Subcutaneous adipose tissue (tissue), 4 donors: Measurements from ENCODE around the gene ZNF512. TPM values are rescaled to one million over a fixed set of nuclear protein-coding genes. Genes with fewer than 3 reads are reported as not detected.

Experiments used
- total RNA-seq, 4 donors: library from RNA; depleted of rRNA; stranded (reverse); fragments of >200 nt; gene quantifications; one replicate each; pipeline ENCODE4 v1.1.0, GENCODE V29; 2016
- TF ChIP-seq, protein P1 (sequence below): fragments of 450-650 bp; IDR thresholded peaks from one replicate; pipeline ENCODE4 v1.5.1; 2016; ENCODE audit warnings: low read depth, mild to moderate bottlenecking, control low read depth, antibody characterized with exemption, moderate library complexity

The ZNF512 gene
- total RNA-seq, 4 donors from 2014 or later: 17.1 to 24.6 (median 21.9) TPM

DNA sequence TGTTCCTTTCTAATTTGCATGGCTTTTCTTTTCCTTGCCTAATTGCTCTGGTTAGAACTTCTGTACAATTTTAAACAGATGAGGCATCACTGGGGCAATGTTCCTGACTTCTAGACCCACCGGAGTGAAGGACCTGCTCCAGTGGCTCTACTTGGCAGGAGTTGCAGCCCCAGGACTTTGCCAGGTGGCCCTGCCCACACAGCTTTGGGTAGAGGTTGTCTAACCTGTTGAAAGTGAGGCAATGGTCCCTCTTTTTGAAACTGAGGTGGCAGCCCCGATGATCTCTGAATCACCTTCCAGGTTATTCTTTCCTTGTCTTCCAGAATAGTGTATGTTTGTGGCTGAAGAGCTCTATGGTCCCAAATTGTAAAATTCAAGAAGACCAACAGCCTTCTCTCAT lies 29.9 kb upstream of the ZNF512 start:
- TF ChIP-seq, protein P1, sequence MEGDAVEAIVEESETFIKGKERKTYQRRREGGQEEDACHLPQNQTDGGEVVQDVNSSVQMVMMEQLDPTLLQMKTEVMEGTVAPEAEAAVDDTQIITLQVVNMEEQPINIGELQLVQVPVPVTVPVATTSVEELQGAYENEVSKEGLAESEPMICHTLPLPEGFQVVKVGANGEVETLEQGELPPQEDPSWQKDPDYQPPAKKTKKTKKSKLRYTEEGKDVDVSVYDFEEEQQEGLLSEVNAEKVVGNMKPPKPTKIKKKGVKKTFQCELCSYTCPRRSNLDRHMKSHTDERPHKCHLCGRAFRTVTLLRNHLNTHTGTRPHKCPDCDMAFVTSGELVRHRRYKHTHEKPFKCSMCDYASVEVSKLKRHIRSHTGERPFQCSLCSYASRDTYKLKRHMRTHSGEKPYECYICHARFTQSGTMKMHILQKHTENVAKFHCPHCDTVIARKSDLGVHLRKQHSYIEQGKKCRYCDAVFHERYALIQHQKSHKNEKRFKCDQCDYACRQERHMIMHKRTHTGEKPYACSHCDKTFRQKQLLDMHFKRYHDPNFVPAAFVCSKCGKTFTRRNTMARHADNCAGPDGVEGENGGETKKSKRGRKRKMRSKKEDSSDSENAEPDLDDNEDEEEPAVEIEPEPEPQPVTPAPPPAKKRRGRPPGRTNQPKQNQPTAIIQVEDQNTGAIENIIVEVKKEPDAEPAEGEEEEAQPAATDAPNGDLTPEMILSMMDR: no peak

GRCh38 chr2:27559228-27559627 lies 23.6 kb upstream of the ZNF512 start:
- TF ChIP-seq, protein P1: no peak

DNA sequence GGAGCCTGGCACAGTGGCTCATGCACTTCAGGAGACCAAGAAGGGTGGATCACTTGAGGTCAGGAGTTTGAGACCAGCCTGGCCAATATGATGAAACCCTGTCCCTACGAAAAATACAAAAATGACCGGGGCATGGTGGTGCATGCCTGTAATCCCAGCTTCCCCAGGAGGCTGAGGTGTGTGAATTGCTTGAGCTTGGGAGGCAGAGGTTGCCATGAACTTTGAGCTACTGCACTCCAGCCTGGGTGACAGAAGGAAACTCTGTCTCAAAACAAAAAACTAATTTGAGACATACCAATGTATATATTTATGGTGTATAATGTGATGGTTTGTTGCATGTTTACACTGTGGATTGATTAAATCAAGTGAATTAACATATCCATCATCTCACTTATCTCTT lies 21.8 kb upstream of the ZNF512 start:
- TF ChIP-seq, protein P1: no peak

GRCh38 chr2:27566628-27567027 lies 16.2 kb upstream of the ZNF512 start:
- TF ChIP-seq, protein P1: no peak

- TF ChIP-seq, protein P1: no peak
Observed at GRCh38 chr2:27569398-27569797, 13.4 kb upstream of the ZNF512 start.

DNA sequence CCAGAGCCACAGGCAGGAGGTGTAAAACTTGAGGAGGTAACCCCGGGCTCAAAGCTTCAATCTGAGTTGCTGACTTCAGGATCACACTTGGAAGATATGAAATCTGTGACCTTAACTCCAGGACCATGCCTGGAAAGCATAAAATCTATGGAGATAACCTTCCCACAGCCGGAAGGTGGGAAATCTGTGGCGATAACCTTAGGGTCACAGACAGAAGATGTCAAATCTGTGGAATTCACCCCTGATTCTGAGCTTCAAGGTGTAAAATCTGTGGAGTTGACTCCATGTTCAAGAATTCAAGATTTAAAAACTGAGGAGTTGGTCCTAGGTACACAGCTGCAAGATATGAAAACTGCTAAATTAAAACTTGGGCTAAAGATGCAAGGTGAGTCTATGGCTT lies 11.6 kb upstream of the ZNF512 start:
- TF ChIP-seq, protein P1: no peak

- TF ChIP-seq, protein P1: no peak
Observed at GRCh38 chr2:27571681-27572080, 11.2 kb upstream of the ZNF512 start.
